Neural progenitor cell (in vitro differentiated cells): Measurements from ENCODE around the gene KPNA3. TPM values are rescaled to one million over a fixed set of nuclear protein-coding genes. Genes with fewer than 3 reads are reported as not detected.

Source experiments
- DNase-seq: peaks from one replicate; pipeline ENCODE4 v3.0.0-alpha.2; 2016; ENCODE audit warnings: low spot score
- H2AFZ ChIP-seq: fragments of 200-600 bp; sonication (generic); replicated peaks from 2 replicates; pipeline ENCODE4 v1.6.1; 2016; ENCODE audit warnings: antibody characterized with exemption
- H3F3A ChIP-seq: fragments of 200-600 bp; sonication (generic); 2 replicates; pipeline ENCODE4 v1.6.1; 2016; ENCODE audit warnings: antibody characterized with exemption, low read depth
- H3K27ac ChIP-seq: fragments of 200-600 bp; sonication (generic); 2 replicates; pipeline ENCODE4 v1.5.1; 2016; ENCODE audit warnings: mild to moderate bottlenecking
- H3K27me3 ChIP-seq: fragments of 200-600 bp; sonication (generic); 2 replicates; pipeline ENCODE4 v1.6.1; 2016; ENCODE audit warnings: mild to moderate bottlenecking, moderate library complexity
- H3K36me3 ChIP-seq: fragments of 200-600 bp; sonication (generic); 2 replicates; pipeline ENCODE4 v1.5.1; 2016
- H3K4me1 ChIP-seq: fragments of 200-600 bp; sonication (generic); 2 replicates; pipeline ENCODE4 v1.6.1; 2016; ENCODE audit warnings: mixed run types
- H3K4me2 ChIP-seq: fragments of 200-600 bp; sonication (generic); 2 replicates; pipeline ENCODE4 v1.6.1; 2016
- H3K4me3 ChIP-seq: fragments of 200-600 bp; sonication (generic); 2 replicates; pipeline ENCODE4 v1.5.1; 2016
- H3K79me2 ChIP-seq: fragments of 200-600 bp; sonication (generic); 2 replicates; pipeline ENCODE4 v1.6.1; 2016; ENCODE audit warnings: low read depth
- H3K9ac ChIP-seq: fragments of 200-600 bp; sonication (generic); 2 replicates; pipeline ENCODE4 v1.6.1; 2016
- H3K9me3 ChIP-seq: fragments of 200-600 bp; sonication (generic); 2 replicates; pipeline ENCODE4 v1.5.1; 2016; ENCODE audit warnings: low read depth
- H4K20me1 ChIP-seq: fragments of 200-600 bp; sonication (generic); 2 replicates; pipeline ENCODE4 v1.6.1; 2016; ENCODE audit warnings: low read depth
- H3K27ac Mint-ChIP-seq: 3 replicates; pipeline ENCODE4 v1.8.0; 2021; ENCODE audit warnings: mixed read lengths
- H3K27me3 Mint-ChIP-seq: 2 replicates; pipeline ENCODE4 v1.8.0; 2022; ENCODE audit warnings: low read depth, mild to moderate bottlenecking, inconsistent platforms, moderate library complexity, mixed read lengths; ENCODE audit not compliant: insufficient read depth
- H3K36me3 Mint-ChIP-seq: 3 replicates; pipeline ENCODE4 v1.8.0; 2021; ENCODE audit warnings: mixed read lengths
- H3K4me1 Mint-ChIP-seq: 3 replicates; pipeline ENCODE4 v1.8.0; 2021; ENCODE audit warnings: mixed read lengths
- H3K4me3 Mint-ChIP-seq: 3 replicates; pipeline ENCODE4 v1.8.0; 2021; ENCODE audit warnings: mild to moderate bottlenecking, moderate library complexity, mixed read lengths
- H3K9me3 Mint-ChIP-seq: 3 replicates; pipeline ENCODE4 v1.8.0; 2020; ENCODE audit warnings: mixed read lengths
- EZH2 ChIP-seq: fragments of 200-600 bp; sonication (generic); IDR thresholded peaks from 2 replicates; pipeline ENCODE4 v1.6.1; 2017; ENCODE audit warnings: antibody characterized with exemption, mild to moderate bottlenecking, moderate library complexity
- EZH2phosphoT487 ChIP-seq: fragments of 200-600 bp; sonication (generic); IDR thresholded peaks from 2 replicates; pipeline ENCODE4 v1.6.1; 2017; ENCODE audit warnings: antibody characterized with exemption
- total RNA-seq: library from RNA; depleted of rRNA; stranded (reverse); fragments of >200 nt; gene quantifications from 2 replicates; pipeline ENCODE4 v1.2.3, GENCODE V29; 2015; ENCODE audit warnings: low replicate concordance
- TF ChIP-seq, protein P1 (sequence below): fragments of 200-600 bp; sonication (generic); IDR thresholded peaks from 2 replicates; pipeline ENCODE4 v1.5.1; 2017; ENCODE audit warnings: antibody characterized with exemption, mild to moderate bottlenecking

KPNA3 gene
- total RNA-seq, 1 donor from 2014 or later = 49.4 TPM

DNA sequence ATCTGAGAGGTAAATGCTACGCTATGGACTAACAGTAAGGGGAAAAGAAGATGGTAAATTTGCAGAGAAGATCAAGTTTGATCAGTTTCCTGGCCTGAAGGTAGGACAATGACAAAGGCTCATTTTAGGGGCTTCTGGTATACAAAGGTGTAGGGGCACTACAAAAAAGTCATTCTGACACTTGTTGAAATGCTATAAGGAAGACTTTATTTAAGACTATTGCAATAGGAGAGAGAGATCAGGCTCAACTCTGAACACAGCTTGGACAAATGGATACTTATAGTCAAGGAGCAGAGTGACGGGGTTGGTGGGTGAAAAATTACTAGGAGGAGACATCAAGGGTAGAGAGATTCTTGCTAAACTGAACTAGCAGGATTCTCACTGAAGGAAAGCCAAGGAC lies 37.2 kb upstream of the KPNA3 start:
- no peaks in the 10 kb centered on the region for H3K79me2 ChIP-seq
- Mint-ChIP-seq H3K27ac (no peak overlapping the region), H3K36me3 (no peaks in the 10 kb centered on the region), H3K27me3 (peaks cover 12% of the 10 kb centered on the region), H3K4me3 (no peak overlapping the region), H3K9me3 (peaks cover 10% of the 10 kb centered on the region), H3K4me1 (peaks cover 9% of the 10 kb centered on the region)
- no peaks in the 10 kb centered on the region for H3K4me1 ChIP-seq
- no peak overlapping the region for H3K4me3 ChIP-seq
- H3F3A ChIP-seq = no peaks in the 10 kb centered on the region
- no peak overlapping the region for H2AFZ ChIP-seq
- H3K9me3 ChIP-seq = no peaks in the 10 kb centered on the region
- TF ChIP-seq EZH2phosphoT487 (no peak), EZH2 (no peak)
- TF ChIP-seq, protein P1, sequence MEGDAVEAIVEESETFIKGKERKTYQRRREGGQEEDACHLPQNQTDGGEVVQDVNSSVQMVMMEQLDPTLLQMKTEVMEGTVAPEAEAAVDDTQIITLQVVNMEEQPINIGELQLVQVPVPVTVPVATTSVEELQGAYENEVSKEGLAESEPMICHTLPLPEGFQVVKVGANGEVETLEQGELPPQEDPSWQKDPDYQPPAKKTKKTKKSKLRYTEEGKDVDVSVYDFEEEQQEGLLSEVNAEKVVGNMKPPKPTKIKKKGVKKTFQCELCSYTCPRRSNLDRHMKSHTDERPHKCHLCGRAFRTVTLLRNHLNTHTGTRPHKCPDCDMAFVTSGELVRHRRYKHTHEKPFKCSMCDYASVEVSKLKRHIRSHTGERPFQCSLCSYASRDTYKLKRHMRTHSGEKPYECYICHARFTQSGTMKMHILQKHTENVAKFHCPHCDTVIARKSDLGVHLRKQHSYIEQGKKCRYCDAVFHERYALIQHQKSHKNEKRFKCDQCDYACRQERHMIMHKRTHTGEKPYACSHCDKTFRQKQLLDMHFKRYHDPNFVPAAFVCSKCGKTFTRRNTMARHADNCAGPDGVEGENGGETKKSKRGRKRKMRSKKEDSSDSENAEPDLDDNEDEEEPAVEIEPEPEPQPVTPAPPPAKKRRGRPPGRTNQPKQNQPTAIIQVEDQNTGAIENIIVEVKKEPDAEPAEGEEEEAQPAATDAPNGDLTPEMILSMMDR = no peak
- no peak for DNase-seq
- no peaks in the 10 kb centered on the region for H3K36me3 ChIP-seq
- H3K27me3 ChIP-seq = no peaks in the 10 kb centered on the region
- H3K27ac ChIP-seq = no peak overlapping the region
- no peaks in the 10 kb centered on the region for H4K20me1 ChIP-seq
- H3K4me2 ChIP-seq = no peak overlapping the region
- no peak overlapping the region for H3K9ac ChIP-seq

DNA sequence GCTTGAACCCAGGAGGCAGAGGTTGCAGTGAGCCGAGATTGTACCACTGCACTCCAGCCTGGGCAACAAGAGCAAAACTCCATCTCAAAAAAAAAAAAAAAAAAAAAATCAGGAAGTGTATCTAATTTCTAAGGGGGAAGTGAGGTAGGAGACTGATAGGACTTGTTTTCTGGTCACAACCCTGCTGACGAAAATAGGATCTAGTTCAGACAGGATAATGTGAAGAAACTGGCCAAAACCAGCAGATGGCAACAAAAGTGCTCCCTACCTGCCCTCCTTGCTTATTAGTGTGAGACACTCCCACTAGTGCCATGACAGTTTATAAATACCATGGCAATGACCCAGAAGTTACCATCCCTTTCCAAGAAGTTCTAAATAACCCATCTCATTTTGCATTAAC lies 36.0 kb upstream of the KPNA3 start:
- H3K4me3 Mint-ChIP-seq = no peak overlapping the region
- Histone ChIP-seq H4K20me1 (no peaks in the 10 kb centered on the region), H3K4me1 (no peaks in the 10 kb centered on the region), H3K27me3 (no peaks in the 10 kb centered on the region), H3K9me3 (no peaks in the 10 kb centered on the region), H3F3A (no peaks in the 10 kb centered on the region), H3K4me2 (no peak overlapping the region), H3K36me3 (no peaks in the 10 kb centered on the region), H3K79me2 (no peaks in the 10 kb centered on the region), H3K27ac (no peak overlapping the region), H3K9ac (no peak overlapping the region), H2AFZ (no peak overlapping the region), H3K4me3 (no peak overlapping the region)
- peaks cover 8% of the 10 kb centered on the region for H3K27me3 Mint-ChIP-seq
- peaks cover 3% of the 10 kb centered on the region for H3K4me1 Mint-ChIP-seq
- H3K27ac Mint-ChIP-seq = no peak overlapping the region
- TF ChIP-seq EZH2phosphoT487 = no peak
- TF ChIP-seq, protein P1 = no peak
- TF ChIP-seq EZH2 = no peak
- H3K36me3 Mint-ChIP-seq = no peaks in the 10 kb centered on the region
- peaks cover 10% of the 10 kb centered on the region for H3K9me3 Mint-ChIP-seq
- no peak for DNase-seq

- peaks cover 8% of the 10 kb centered on the region for H3K9me3 Mint-ChIP-seq
- Histone ChIP-seq H3K27ac (no peak overlapping the region), H3K4me1 (no peaks in the 10 kb centered on the region), H2AFZ (no peak overlapping the region), H3K9me3 (no peaks in the 10 kb centered on the region), H3K79me2 (no peaks in the 10 kb centered on the region), H4K20me1 (no peaks in the 10 kb centered on the region), H3K27me3 (no peaks in the 10 kb centered on the region), H3K4me2 (no peak overlapping the region), H3F3A (no peaks in the 10 kb centered on the region), H3K4me3 (no peak overlapping the region), H3K36me3 (no peaks in the 10 kb centered on the region), H3K9ac (no peak overlapping the region)
- no peaks in the 10 kb centered on the region for H3K36me3 Mint-ChIP-seq
- DNase-seq = no peak
- peaks cover 3% of the 10 kb centered on the region for H3K4me1 Mint-ChIP-seq
- no peak overlapping the region for H3K4me3 Mint-ChIP-seq
- H3K27me3 Mint-ChIP-seq = peaks cover 5% of the 10 kb centered on the region
- H3K27ac Mint-ChIP-seq = no peak overlapping the region
- TF ChIP-seq EZH2phosphoT487 (no peak), EZH2 (no peak)
- TF ChIP-seq, protein P1 = no peak
These were observed 35.4 kb upstream of the KPNA3 start for GRCh38 chr13:49827891-49828290.

DNA sequence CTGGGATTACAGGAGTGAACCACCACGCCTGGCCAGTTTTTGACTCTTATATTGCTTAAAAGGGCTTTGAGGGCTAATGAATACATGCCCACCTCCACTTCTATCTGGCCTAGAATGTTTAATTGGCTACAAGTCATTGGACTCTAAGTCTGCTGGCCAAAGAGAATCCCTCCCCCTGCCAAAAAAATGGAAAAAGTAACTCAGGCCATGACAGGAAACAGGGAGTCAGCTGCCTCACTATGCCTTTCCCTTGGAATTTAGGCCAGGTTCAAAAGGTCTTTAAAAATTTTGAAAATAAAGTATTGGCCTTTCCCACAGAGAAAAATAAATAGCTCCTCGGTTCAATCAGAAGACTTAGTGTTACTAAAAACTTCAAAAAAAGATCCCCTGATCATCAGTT lies 34.9 kb upstream of the KPNA3 start:
- Mint-ChIP-seq H3K27ac (no peak overlapping the region), H3K4me1 (no peaks in the 10 kb centered on the region), H3K4me3 (no peak overlapping the region), H3K36me3 (no peaks in the 10 kb centered on the region), H3K27me3 (peaks cover 5% of the 10 kb centered on the region), H3K9me3 (peaks cover 6% of the 10 kb centered on the region)
- Histone ChIP-seq H3K4me2 (no peak overlapping the region), H4K20me1 (no peaks in the 10 kb centered on the region), H3K4me3 (no peak overlapping the region), H2AFZ (no peak overlapping the region), H3K36me3 (no peaks in the 10 kb centered on the region), H3K4me1 (no peaks in the 10 kb centered on the region), H3K27ac (no peak overlapping the region), H3F3A (no peaks in the 10 kb centered on the region), H3K9ac (no peak overlapping the region), H3K79me2 (no peaks in the 10 kb centered on the region), H3K27me3 (no peaks in the 10 kb centered on the region), H3K9me3 (no peaks in the 10 kb centered on the region)
- no peak for DNase-seq
- TF ChIP-seq, protein P1 = no peak
